Kidney capillary endothelial cell (primary cell): Measurements from ENCODE around the gene AKT1S1.

Experiments
- DNase-seq: peaks from one replicate; pipeline ENCODE4 v3.0.0-alpha.2; 2018; ENCODE audit warnings: low spot score

Gene AKT1S1

GRCh38 chr19:49882643-49883042 lies 5.5 kb upstream of the AKT1S1 start:
- DNase-seq: no peak

GRCh38 chr19:49881672-49882394 lies 4.7 kb upstream of the AKT1S1 start:
- no peak for DNase-seq

GRCh38 chr19:49881186-49881585 lies 4.0 kb upstream of the AKT1S1 start:
- no peak for DNase-seq

GRCh38 chr19:49880162-49880869 lies 3.2 kb upstream of the AKT1S1 start:
- DNase-seq: no peak

- no peak for DNase-seq
Measured at GRCh38 chr19:49879243-49879963, 2.2 kb upstream of the AKT1S1 start.

- no peak for DNase-seq
Measured at GRCh38 chr19:49878744-49879070, 1.6 kb upstream of the AKT1S1 start.

- peak; percentile 93 for DNase-seq
Measured at GRCh38 chr19:49877879-49878743, 956 bp upstream of the AKT1S1 start.

GRCh38 chr19:49876422-49877019 lies 634 bp downstream of the AKT1S1 start:
- peak; percentile 99 for DNase-seq

GRCh38 chr19:49875857-49876421 lies 1.2 kb downstream of the AKT1S1 start:
- no peak for DNase-seq

- DNase-seq: no peak
Measured at GRCh38 chr19:49875177-49875576, 2.0 kb downstream of the AKT1S1 start.

- DNase-seq: no peak
Measured at GRCh38 chr19:49874503-49875157, 2.5 kb downstream of the AKT1S1 start.

- no peak for DNase-seq
Measured at GRCh38 chr19:49873834-49874233, 3.3 kb downstream of the AKT1S1 start.

GRCh38 chr19:49873129-49873521 lies 4.0 kb downstream of the AKT1S1 start:
- no peak for DNase-seq

GRCh38 chr19:49872245-49873128 lies 4.7 kb downstream of the AKT1S1 start:
- no peak for DNase-seq

GRCh38 chr19:49871349-49871985 lies 5.7 kb downstream of the AKT1S1 start:
- no peak for DNase-seq

GRCh38 chr19:49870309-49870901 lies 6.8 kb downstream of the AKT1S1 start:
- DNase-seq: no peak

GRCh38 chr19:49869484-49870308 lies 7.5 kb downstream of the AKT1S1 start:
- DNase-seq: peak; percentile 100

GRCh38 chr19:49869009-49869483 lies 8.1 kb downstream of the AKT1S1 start:
- no peak for DNase-seq
